Measurements from ENCODE around the gene BOK.
A peak's percentile ranks its signal among the peaks of the same experiment; 100 is the strongest.

Gene BOK

DNA sequence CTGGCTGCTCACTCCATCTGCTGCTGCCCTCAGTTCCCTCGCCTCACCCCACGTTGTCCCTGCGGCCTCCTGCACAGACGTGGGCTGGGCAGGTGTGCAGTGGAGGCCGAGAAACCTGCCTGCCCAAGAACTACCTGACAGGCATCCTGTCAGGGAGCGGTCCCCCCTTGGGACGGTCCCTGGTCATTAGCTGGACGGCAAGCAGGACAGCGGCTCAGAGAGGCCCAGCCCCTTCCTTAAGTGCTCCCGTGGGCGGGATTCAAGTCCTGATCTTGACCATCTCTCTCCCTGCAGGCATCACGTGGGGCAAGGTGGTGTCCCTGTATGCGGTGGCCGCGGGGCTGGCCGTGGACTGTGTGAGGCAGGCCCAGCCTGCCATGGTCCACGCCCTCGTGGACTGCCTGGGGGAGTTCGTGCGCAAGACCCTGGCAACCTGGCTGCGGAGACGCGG lies 11.3 kb downstream of the BOK start:
- Histone ChIP-seq H3K4me3 (ENCODE audit: low read length in 2 of 2) (peak overlapping the region in 1 of 2 donors; percentile 30), H3K18ac (ENCODE audit: low read length) (peak overlapping the region; percentile 71), H2AFZ (ENCODE audit: low read length) (no peak overlapping the region), H3K4ac (ENCODE audit: low read length) (peak overlapping the region; percentile 84), H3K79me1 (ENCODE audit: low read depth, low read length) (peaks cover 3% of the 10 kb centered on the region), H3K9me3 (replicated peaks in 1 of 2; ENCODE audit: control insufficient read depth in 2 of 2, insufficient read depth in 1 of 2, low read depth in 1 of 2, low read length in 2 of 2) (no peaks in the 10 kb centered on the region), H3K14ac (ENCODE audit: low read length) (peak overlapping the region; percentile 89), H2AK5ac (ENCODE audit: low read depth, low read length) (no peak overlapping the region), H3K27me3 (ENCODE audit: control insufficient read depth in 3 of 3, insufficient read depth in 3 of 3, low read depth in 1 of 3, low read length in 3 of 3) (peaks cover 0 to 12% (median 0%) of the 10 kb centered on the region in 3 experiments), H4K91ac (ENCODE audit: low read depth, low read length, poor library complexity) (no peak overlapping the region), H2BK5ac (ENCODE audit: low read length) (no peak overlapping the region), H2BK120ac (ENCODE audit: low read depth, low read length) (no peak overlapping the region), H2BK12ac (ENCODE audit: low read length) (peak overlapping the region; percentile 58), H2BK15ac (ENCODE audit: low read length) (no peak overlapping the region), H3K9ac (ENCODE audit: low read depth, low read length, poor library complexity) (peak overlapping the region; percentile 84), H3K27ac (replicated peaks; ENCODE audit: low read length) (no peak overlapping the region), H3K36me3 (replicated peaks in 1 of 2; ENCODE audit: control insufficient read depth in 2 of 2, insufficient read depth in 2 of 2, low read length in 2 of 2) (no peaks in the 10 kb centered on the region), H3K4me1 (ENCODE audit: control insufficient read depth in 2 of 2, insufficient read depth in 1 of 2, low read depth in 1 of 2, low read length in 2 of 2) (peaks cover 2 to 4% of the 10 kb centered on the region in 2 donors), H4K8ac (ENCODE audit: low read depth, low read length) (no peak overlapping the region), H3K4me2 (ENCODE audit: insufficient read depth, low read length, poor library complexity, severe bottlenecking) (peak overlapping the region; percentile 18), H3K23ac (ENCODE audit: low read depth, low read length, poor library complexity) (peak overlapping the region; percentile 80)
- DNase-seq (ENCODE audit: low spot score) = no peak
- no CpG with 5 or more reads among the region's 23 CpGs for WGBS, 2 donors (ENCODE audit: extremely low coverage in 2 of 2, insufficient read length in 2 of 2, insufficient replicate concordance in 1 of 2)

DNA sequence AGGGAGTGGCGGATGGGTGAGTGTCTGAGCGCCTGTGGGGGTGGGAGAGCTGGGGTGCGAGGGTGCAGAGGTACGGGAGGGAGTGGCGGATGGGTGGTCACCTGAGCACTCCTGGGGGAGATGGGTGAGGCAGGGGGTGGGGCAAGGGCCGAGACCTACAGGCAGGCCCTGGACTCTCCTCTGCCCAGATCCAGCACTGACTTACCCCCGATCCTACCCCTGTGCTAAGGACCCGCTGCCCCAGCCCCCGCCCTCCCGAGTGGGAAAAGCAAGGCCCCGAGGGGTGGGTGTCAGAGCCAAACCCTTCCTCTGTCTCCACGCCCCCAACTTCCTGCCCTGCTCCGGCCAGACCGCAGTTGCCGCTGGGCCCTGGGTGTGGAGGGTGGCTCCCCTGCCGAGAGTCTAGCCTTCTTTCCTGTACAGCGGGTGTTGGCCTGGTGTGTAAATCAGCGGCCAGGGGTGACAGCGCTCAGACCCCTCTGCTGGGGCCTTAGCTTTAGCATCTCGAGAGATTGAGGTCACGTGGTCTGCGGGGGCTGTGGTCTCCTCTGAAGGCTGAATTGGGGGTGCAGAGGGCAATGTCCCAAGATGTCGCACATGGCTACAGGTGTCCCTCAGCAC lies 12.5 kb downstream of the BOK start:
- H3K27me3 ChIP-seq (ENCODE audit: control insufficient read depth in 3 of 3, insufficient read depth in 3 of 3, low read depth in 1 of 3, low read length in 3 of 3) = peaks cover 0 to 12% (median 0%) of the 10 kb centered on the region in 3 experiments
- H2AFZ ChIP-seq (ENCODE audit: low read length) = no peak overlapping the region
- no peak overlapping the region for H2BK12ac ChIP-seq (ENCODE audit: low read length)
- peak overlapping the region in 1 of 2 donors; percentile 37 for H3K4me3 ChIP-seq (ENCODE audit: low read length in 2 of 2)
- H3K27ac ChIP-seq (replicated peaks; ENCODE audit: low read length) = no peak overlapping the region
- H2BK120ac ChIP-seq (ENCODE audit: low read depth, low read length) = no peak overlapping the region
- H4K91ac ChIP-seq (ENCODE audit: low read depth, low read length, poor library complexity) = no peak overlapping the region
- DNase-seq (ENCODE audit: low spot score) = no peak
- no peak overlapping the region for H3K23ac ChIP-seq (ENCODE audit: low read depth, low read length, poor library complexity)
- H2BK5ac ChIP-seq (ENCODE audit: low read length) = no peak overlapping the region
- H3K9me3 ChIP-seq (replicated peaks in 1 of 2; ENCODE audit: control insufficient read depth in 2 of 2, insufficient read depth in 1 of 2, low read depth in 1 of 2, low read length in 2 of 2) = no peaks in the 10 kb centered on the region
- peak overlapping the region; percentile 8 for H3K18ac ChIP-seq (ENCODE audit: low read length)
- no peaks in the 10 kb centered on the region for H3K79me1 ChIP-seq (ENCODE audit: low read depth, low read length)
- H3K4me2 ChIP-seq (ENCODE audit: insufficient read depth, low read length, poor library complexity, severe bottlenecking) = no peak overlapping the region
- H3K4me1 ChIP-seq (ENCODE audit: control insufficient read depth in 2 of 2, insufficient read depth in 1 of 2, low read depth in 1 of 2, low read length in 2 of 2) = peaks cover 0 to 3% of the 10 kb centered on the region in 2 donors
- H3K4ac ChIP-seq (ENCODE audit: low read length) = no peak overlapping the region
- no CpG with 5 or more reads among the region's 23 CpGs for WGBS, 2 donors (ENCODE audit: extremely low coverage in 2 of 2, insufficient read length in 2 of 2, insufficient replicate concordance in 1 of 2)
- H4K8ac ChIP-seq (ENCODE audit: low read depth, low read length) = no peak overlapping the region
- no peak overlapping the region for H2BK15ac ChIP-seq (ENCODE audit: low read length)
- no peaks in the 10 kb centered on the region for H3K36me3 ChIP-seq (replicated peaks in 1 of 2; ENCODE audit: control insufficient read depth in 2 of 2, insufficient read depth in 2 of 2, low read length in 2 of 2)
- H2AK5ac ChIP-seq (ENCODE audit: low read depth, low read length) = peak overlapping the region; percentile 37
- no peak overlapping the region for H3K9ac ChIP-seq (ENCODE audit: low read depth, low read length, poor library complexity)
- H3K14ac ChIP-seq (ENCODE audit: low read length) = no peak overlapping the region

DNA sequence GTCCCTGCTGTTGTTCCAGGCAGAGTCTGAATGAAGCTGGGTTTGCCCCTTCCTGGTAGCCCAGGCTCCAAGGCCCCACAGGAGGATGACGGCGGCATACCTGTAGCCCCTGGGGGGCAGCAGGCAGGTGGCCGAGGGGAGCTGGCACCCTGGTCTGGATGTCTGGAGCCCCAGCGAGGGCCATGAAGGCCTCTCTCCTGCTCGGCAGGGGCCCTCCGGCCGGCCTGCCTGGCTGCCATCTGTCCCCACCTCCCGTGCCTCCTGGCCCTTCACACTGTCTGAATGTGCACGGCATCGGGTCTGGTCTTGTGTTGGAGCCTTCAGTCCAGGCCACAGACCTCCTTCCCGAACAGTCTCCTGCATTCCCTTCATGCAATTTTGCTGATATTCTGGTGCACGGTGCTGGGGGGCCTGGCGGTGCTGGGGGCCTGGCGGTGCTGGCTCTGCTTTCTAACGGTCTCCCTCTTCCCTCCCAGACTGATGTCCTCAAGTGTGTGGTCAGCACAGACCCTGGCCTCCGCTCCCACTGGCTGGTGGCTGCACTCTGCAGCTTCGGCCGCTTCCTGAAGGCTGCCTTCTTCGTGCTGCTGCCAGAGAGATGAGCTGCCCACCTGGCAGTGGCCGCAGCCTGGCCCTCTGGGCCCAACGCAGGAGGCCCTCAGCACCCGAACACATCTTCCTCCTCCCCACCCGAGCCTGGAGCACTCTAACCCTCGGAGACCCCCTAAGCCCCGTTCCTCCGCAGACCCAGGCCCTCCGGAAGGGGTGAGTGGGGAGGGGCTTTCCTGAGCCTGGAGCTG lies 13.5 kb downstream of the BOK start:
- WGBS, 2 donors (ENCODE audit: extremely low coverage in 2 of 2, insufficient read length in 2 of 2, insufficient replicate concordance in 1 of 2) = no CpG with 5 or more reads among the region's 27 CpGs

More for the DNA sequence above, 13.5 kb downstream of the BOK start:
- Histone ChIP-seq H3K18ac (ENCODE audit: low read length) (peak overlapping the region; percentile 57), H3K14ac (ENCODE audit: low read length) (no peak overlapping the region), H3K9me3 (replicated peaks in 1 of 2; ENCODE audit: control insufficient read depth in 2 of 2, insufficient read depth in 1 of 2, low read depth in 1 of 2, low read length in 2 of 2) (peaks cover 0 to 4% of the 10 kb centered on the region in 2 donors), H3K4ac (ENCODE audit: low read length) (no peak overlapping the region), H2BK5ac (ENCODE audit: low read length) (no peak overlapping the region), H3K23ac (ENCODE audit: low read depth, low read length, poor library complexity) (peak overlapping the region; percentile 43), H3K4me3 (ENCODE audit: low read length in 2 of 2) (no peak overlapping the region), H4K8ac (ENCODE audit: low read depth, low read length) (peak overlapping the region; percentile 82), H2BK15ac (ENCODE audit: low read length) (no peak overlapping the region), H2BK12ac (ENCODE audit: low read length) (no peak overlapping the region), H3K79me1 (ENCODE audit: low read depth, low read length) (no peaks in the 10 kb centered on the region), H3K4me1 (ENCODE audit: control insufficient read depth in 2 of 2, insufficient read depth in 1 of 2, low read depth in 1 of 2, low read length in 2 of 2) (peaks cover 0 to 3% of the 10 kb centered on the region in 2 donors), H3K36me3 (replicated peaks in 1 of 2; ENCODE audit: control insufficient read depth in 2 of 2, insufficient read depth in 2 of 2, low read length in 2 of 2) (no peaks in the 10 kb centered on the region), H3K27ac (replicated peaks; ENCODE audit: low read length) (no peak overlapping the region), H3K4me2 (ENCODE audit: insufficient read depth, low read length, poor library complexity, severe bottlenecking) (no peak overlapping the region), H4K91ac (ENCODE audit: low read depth, low read length, poor library complexity) (no peak overlapping the region), H2AFZ (ENCODE audit: low read length) (no peak overlapping the region), H3K9ac (ENCODE audit: low read depth, low read length, poor library complexity) (peak overlapping the region; percentile 60), H2AK5ac (ENCODE audit: low read depth, low read length) (peak overlapping the region; percentile 37), H2BK120ac (ENCODE audit: low read depth, low read length) (no peak overlapping the region), H3K27me3 (ENCODE audit: control insufficient read depth in 3 of 3, insufficient read depth in 3 of 3, low read depth in 1 of 3, low read length in 3 of 3) (peaks cover 0 to 12% (median 0%) of the 10 kb centered on the region in 3 experiments)
- no peak for DNase-seq (ENCODE audit: low spot score)

Measured in neuronal stem cell (in vitro differentiated cells).